AG04449 (cell line): Measurements from ENCODE around the gene ZNF197.
"Not testable (repeated sequence)": the region's sequence is repeated elsewhere in the genome, so short reads cannot be mapped to it uniquely, and the experiment has no call there.

Experiments used
- CTCF ChIA-PET: fragments of 350-600 bp; formaldehyde crosslinking; extraction: SDS; loops from one replicate; lab custom pipeline; 2021; ENCODE audit warnings: antibody characterized with exemption; lab: Yijun Ruan, JAX
- POLR2A ChIA-PET: fragments of 400-600, 350-600 bp; formaldehyde crosslinking; extraction: SDS; loops from one replicate; lab custom pipeline; 2020; ENCODE audit warnings: antibody characterized with exemption, inconsistent platforms; lab: Yijun Ruan, JAX
- DNase-seq: peaks from one replicate; pipeline ENCODE4 v3.0.0-alpha.2; 2010; ENCODE audit warnings: low read depth, low spot score
- H3K4me3 ChIP-seq: 2 replicates; pipeline ENCODE4 v1.5.1; 2011; ENCODE audit warnings: low read depth, mild to moderate bottlenecking, control low read depth, low read length
- CTCF ChIP-seq: IDR thresholded peaks from one replicate; pipeline ENCODE4 v1.5.1; 2011; ENCODE audit warnings: mild to moderate bottlenecking, moderate library complexity, low read length, control low read depth, inconsistent platforms; ENCODE audit not compliant: insufficient read depth; ENCODE audit errors: missing control alignments

Gene ZNF197

GRCh38 chr3:44624749-44625480, at the start of gene ZNF197:
Gene ZNF197, plus strand, starts transcription at chr3:44625036. Its CDS starts 4,119 bp downstream, at chr3:44629155.
- H3K4me3 ChIP-seq: peak within 1 kb of the TSS; percentile 83
- ChIA-PET POLR2A (interaction anchor here (0.7 to 1.8 kb wide), 4 partner anchors 24 to 287 kb away, joined by 3 to 7 read pairs (median 3); partner anchors contain the start of genes TCAIM and ZNF35), CTCF (interaction anchor here (1.0 to 1.2 kb wide), 2 partner anchors 13 to 29 kb away, joined by 3 read pairs; no protein-coding TSS in a partner anchor)
- TF ChIP-seq CTCF: peak; percentile 24
- no peak for DNase-seq

- ChIA-PET CTCF (interaction anchor here (0.6 kb wide), 1 partner anchor 262 kb away, joined by 3 read pairs; no protein-coding TSS in a partner anchor), POLR2A (interaction anchor here (0.7 kb wide), 1 partner anchor 9 kb away, joined by 3 read pairs; no protein-coding TSS in a partner anchor)
- no peak for DNase-seq
- no peak overlapping the region for H3K4me3 ChIP-seq
- no peak for TF ChIP-seq CTCF
These were observed 48.2 kb upstream of the ZNF197 start for GRCh38 chr3:44576613-44577012.

GRCh38 chr3:44577354-44577952, 47.4 kb upstream of the ZNF197 start:
- POLR2A ChIA-PET, CTCF ChIA-PET, DNase-seq, H3K4me3 ChIP-seq: not testable (repeated sequence)

GRCh38 chr3:44578316-44578715, 46.5 kb upstream of the ZNF197 start:
- DNase-seq, H3K4me3 ChIP-seq, POLR2A ChIA-PET, CTCF ChIA-PET: not testable (repeated sequence)

GRCh38 chr3:44578924-44579515, 45.8 kb upstream of the ZNF197 start:
- POLR2A ChIA-PET, CTCF ChIA-PET, DNase-seq, H3K4me3 ChIP-seq: not testable (repeated sequence)

- DNase-seq, CTCF ChIA-PET, POLR2A ChIA-PET, H3K4me3 ChIP-seq: not testable (repeated sequence)
These were observed 45.1 kb upstream of the ZNF197 start for GRCh38 chr3:44579749-44580148.

- H3K4me3 ChIP-seq, POLR2A ChIA-PET, CTCF ChIA-PET, DNase-seq: not testable (repeated sequence)
These were observed 43.9 kb upstream of the ZNF197 start for GRCh38 chr3:44580971-44581370.

GRCh38 chr3:44584646-44585501, 40.0 kb upstream of the ZNF197 start, which contains the start of gene ZNF660:
Gene ZNF660, plus strand, starts transcription at chr3:44584964. Its CDS starts 9,230 bp downstream, at chr3:44594194.
- CTCF ChIA-PET: no interaction called here
- peak; percentile 5 for DNase-seq
- H3K4me3 ChIP-seq: peak within 1 kb of the TSS; percentile 72
- TF ChIP-seq CTCF: no peak
- POLR2A ChIA-PET: interaction anchor here (0.6 to 1.2 kb wide), 3 partner anchors 8 to 30 kb away, joined by 3 to 5 read pairs (median 3); partner anchors contain the start of gene ZKSCAN7
